H9 (cell line): ENCODE measurements around the gene IL10RA. TPM values are rescaled to one million over a fixed set of nuclear protein-coding genes. Genes with fewer than 3 reads are reported as not detected.

Experiments used
- DNase-seq: peaks from one replicate; pipeline ENCODE4 v3.0.0-alpha.2; 2017
- H2AFZ ChIP-seq: one replicate; pipeline ENCODE4 v1.6.1; 2013; ENCODE audit warnings: mild to moderate bottlenecking, low read length, control low read depth, moderate library complexity
- H2AK5ac ChIP-seq: 2 replicates; pipeline ENCODE4 v1.6.1; 2013; ENCODE audit warnings: low read length, control low read depth, mixed read lengths; ENCODE audit not compliant: insufficient read length
- H2BK120ac ChIP-seq: one replicate; pipeline ENCODE4 v1.6.1; 2013; ENCODE audit warnings: low read depth, mild to moderate bottlenecking, low read length, control low read depth, inconsistent platforms; ENCODE audit not compliant: poor library complexity, severe bottlenecking
- H2BK12ac ChIP-seq: 2 replicates; pipeline ENCODE4 v1.6.1; 2013; ENCODE audit warnings: low read length, control low read depth, mixed read lengths, low read depth; ENCODE audit not compliant: insufficient read length
- H2BK15ac ChIP-seq: 2 replicates; pipeline ENCODE4 v1.6.1; 2013; ENCODE audit warnings: low read depth, low read length, control low read depth
- H2BK20ac ChIP-seq: one replicate; pipeline ENCODE4 v1.6.1; 2013; ENCODE audit warnings: low read depth, mild to moderate bottlenecking, low read length, control low read depth, inconsistent platforms; ENCODE audit not compliant: poor library complexity, severe bottlenecking
- H2BK5ac ChIP-seq: 2 replicates; pipeline ENCODE4 v1.6.1; 2013; ENCODE audit warnings: low read length, control low read depth, mixed read lengths; ENCODE audit not compliant: insufficient read length
- H3K14ac ChIP-seq: 2 replicates; pipeline ENCODE4 v1.6.1; 2013; ENCODE audit warnings: low read length, control low read depth; ENCODE audit not compliant: insufficient read depth
- H3K18ac ChIP-seq: 2 replicates; pipeline ENCODE4 v1.6.1; 2013; ENCODE audit warnings: low read depth, mild to moderate bottlenecking, mixed read lengths, low read length, control low read depth; ENCODE audit not compliant: insufficient read length
- H3K23ac ChIP-seq: 2 replicates; pipeline ENCODE4 v1.6.1; 2013; ENCODE audit warnings: low read length, control low read depth, mixed read lengths, low read depth; ENCODE audit not compliant: insufficient read length
- H3K23me2 ChIP-seq: 2 replicates; pipeline ENCODE4 v1.6.1; 2013; ENCODE audit warnings: low read depth, mild to moderate bottlenecking, mixed read lengths, low read length, control low read depth; ENCODE audit not compliant: insufficient read length, poor library complexity, severe bottlenecking
- H3K27ac ChIP-seq: 2 replicates; pipeline ENCODE4 v1.5.1; 2013; ENCODE audit warnings: low read length, control low read depth, mixed read lengths, low read depth; ENCODE audit not compliant: insufficient read length
- H3K27me3 ChIP-seq: 2 replicates; pipeline ENCODE4 v1.6.1; 2013; ENCODE audit warnings: low read length, control low read depth, inconsistent platforms; ENCODE audit not compliant: insufficient read depth
- H3K4ac ChIP-seq: 2 replicates; pipeline ENCODE4 v1.6.1; 2013; ENCODE audit warnings: low read depth, mild to moderate bottlenecking, control low read depth, inconsistent platforms, low read length, moderate library complexity
- H3K4me1 ChIP-seq: 2 replicates; pipeline ENCODE4 v1.6.1; 2013; ENCODE audit warnings: low read length, control low read depth, inconsistent platforms; ENCODE audit not compliant: insufficient read depth
- H3K4me2 ChIP-seq: 2 replicates; pipeline ENCODE4 v1.6.1; 2013; ENCODE audit warnings: low read length, control low read depth, mixed read lengths; ENCODE audit not compliant: insufficient read length, insufficient read depth
- H3K56ac ChIP-seq: 2 replicates; pipeline ENCODE4 v1.6.1; 2013; ENCODE audit warnings: low read depth, mild to moderate bottlenecking, mixed read lengths, low read length, control low read depth; ENCODE audit not compliant: insufficient read length
- H3K79me1 ChIP-seq: 2 replicates; pipeline ENCODE4 v1.6.1; 2013; ENCODE audit warnings: low read depth, mild to moderate bottlenecking, moderate library complexity, low read length, control low read depth, inconsistent platforms; ENCODE audit not compliant: insufficient read depth, poor library complexity, severe bottlenecking
- H3K79me2 ChIP-seq: 2 replicates; pipeline ENCODE4 v1.6.1; 2013; ENCODE audit warnings: low read length, control low read depth, inconsistent platforms; ENCODE audit not compliant: insufficient read depth
- H3K9ac ChIP-seq: 2 replicates; pipeline ENCODE4 v1.6.1; 2013; ENCODE audit warnings: low read length, control low read depth, mixed read lengths; ENCODE audit not compliant: insufficient read length; ENCODE audit errors: extremely low read depth
- H3K9me3 ChIP-seq: one replicate; pipeline ENCODE4 v1.6.1; 2013; ENCODE audit warnings: low read depth, low read length, inconsistent platforms; ENCODE audit not compliant: control insufficient read depth
- H3T11ph ChIP-seq: one replicate; pipeline ENCODE4 v1.6.1; 2013; ENCODE audit warnings: mild to moderate bottlenecking, low read length, control low read depth, inconsistent platforms
- H4K20me1 ChIP-seq: one replicate; pipeline ENCODE4 v1.6.1; 2013; ENCODE audit not compliant: control insufficient read depth, insufficient read length, insufficient read depth
- H4K5ac ChIP-seq: 2 replicates; pipeline ENCODE4 v1.6.1; 2013; ENCODE audit warnings: low read depth, mild to moderate bottlenecking, mixed read lengths, low read length, control low read depth; ENCODE audit not compliant: insufficient read length
- H4K8ac ChIP-seq: replicated peaks from 2 replicates; pipeline ENCODE4 v1.6.1; 2013; ENCODE audit warnings: low read length, control low read depth, mixed read lengths, low read depth; ENCODE audit not compliant: insufficient read length
- H4K91ac ChIP-seq: 2 replicates; pipeline ENCODE4 v1.6.1; 2013; ENCODE audit warnings: low read depth, mild to moderate bottlenecking, moderate library complexity, mixed read lengths, low read length, control low read depth; ENCODE audit not compliant: insufficient read length
- H3K27ac Mint-ChIP-seq, 3 experiments: 2 replicates in 2 of 3; 3 replicates in 1 of 3; pipeline ENCODE4 v1.8.0; 2020 to 2021; ENCODE audit warnings: mixed read lengths in 3 of 3, mild to moderate bottlenecking in 1 of 3, moderate library complexity in 1 of 3
- H3K27me3 Mint-ChIP-seq: 2 replicates; pipeline ENCODE4 v1.8.0; 2021; ENCODE audit warnings: low read depth, mild to moderate bottlenecking, moderate library complexity, mixed read lengths
- H3K36me3 Mint-ChIP-seq, 3 experiments: 2 replicates in 2 of 3; 3 replicates in 1 of 3; pipeline ENCODE4 v1.8.0; 2020 to 2021; ENCODE audit warnings: low read depth in 3 of 3, mixed read lengths in 3 of 3; ENCODE audit not compliant: insufficient read depth in 1 of 3
- H3K4me1 Mint-ChIP-seq, 2 experiments: 2 replicates each; pipeline ENCODE4 v1.8.0; 2020; ENCODE audit warnings: mixed read lengths in 2 of 2
- H3K4me3 Mint-ChIP-seq, 2 experiments: 2 replicates in 1 of 2; 3 replicates in 1 of 2; pipeline ENCODE4 v1.8.0; 2020 to 2021; ENCODE audit warnings: mild to moderate bottlenecking in 2 of 2, mixed read lengths in 2 of 2, moderate library complexity in 1 of 2
- H3K9me3 Mint-ChIP-seq, 2 experiments: 2 replicates in 1 of 2; 3 replicates in 1 of 2; pipeline ENCODE4 v1.8.0; 2020; ENCODE audit warnings: mild to moderate bottlenecking in 2 of 2, mixed read lengths in 2 of 2, moderate library complexity in 1 of 2
- CTCF ChIP-seq: fragments of 200-600 bp; sonication (generic); conservative IDR thresholded peaks from 3 replicates; pipeline ENCODE4 v1.8.0; 2021; ENCODE audit warnings: antibody characterized with exemption, mild to moderate bottlenecking
- WGBS: extraction: QIAGEN DNeasy Blood & Tissue Kit; methylation state at CpG from one replicate; pipeline ENCODE4 v1.1.7; 2013; ENCODE audit warnings: missing lambda C conversion rate, low lambda C conversion rate, mixed read lengths; ENCODE audit not compliant: insufficient read length; ENCODE audit errors: extremely low coverage; 5-methylcytosine and 5-hydroxymethylcytosine counted together
- total RNA-seq: library from RNA; stranded (reverse); gene quantifications from 2 replicates; pipeline ENCODE4 v1.2.1, GENCODE V29; 2021

The IL10RA gene
- total RNA-seq, 1 experiment from 2014 or later: not detected

GRCh38 chr11:117941163-117941707, 45.0 kb upstream of the IL10RA start:
- Histone ChIP-seq H3K56ac (no peak overlapping the region), H3K23ac (no peak overlapping the region), H3K23me2 (no peaks in the 10 kb centered on the region), H3K79me2 (no peaks in the 10 kb centered on the region), H3K18ac (no peak overlapping the region), H3K4me2 (no peak overlapping the region), H4K5ac (no peak overlapping the region), H3K27ac (no peak overlapping the region), H2BK20ac (no peak overlapping the region), H3K4ac (no peak overlapping the region), H4K91ac (no peak overlapping the region), H2AK5ac (no peak overlapping the region), H2AFZ (no peak overlapping the region), H3K79me1 (no peaks in the 10 kb centered on the region), H2BK15ac (no peak overlapping the region), H4K20me1 (no peaks in the 10 kb centered on the region), H3T11ph (no peak overlapping the region), H3K9me3 (no peaks in the 10 kb centered on the region), H4K8ac (no peak overlapping the region), H3K14ac (no peak overlapping the region; the same call in 1 of the 2 replicates), H3K4me1 (no peaks in the 10 kb centered on the region), H2BK120ac (no peak overlapping the region), H3K27me3 (no peaks in the 10 kb centered on the region), H2BK12ac (no peak overlapping the region), H2BK5ac (no peak overlapping the region), H3K9ac (no peak overlapping the region)
- Mint-ChIP-seq H3K4me3 (no peak overlapping the region), H3K4me1 (peaks cover under 1 to 2% of the 10 kb centered on the region in 2 experiments; a peak in 1 of 4 replicates), H3K27ac (no peak overlapping the region), H3K36me3 (no peaks in the 10 kb centered on the region; a peak in 1 of 7 replicates), H3K27me3 (no peaks in the 10 kb centered on the region; the same call in 1 of the 2 replicates), H3K9me3 (no peaks in the 10 kb centered on the region)
- no CpG with 5 or more reads among the region's 4 CpGs for WGBS
- no peak for DNase-seq
- TF ChIP-seq CTCF: no peak
